HG02970 (cell line): ENCODE data around the gene MIA2.
"Not testable (repeated sequence)": the region's sequence is repeated elsewhere in the genome, so short reads cannot be mapped to it uniquely, and the experiment has no call there.

ENCODE experiments used
- ATAC-seq: cut with Tn5 transposase; IDR thresholded peaks from one replicate; pipeline ENCODE4 v1.9.1; 2021; ENCODE audit warnings: mild to moderate bottlenecking, moderate library complexity, moderate number of reproducible peaks; ENCODE audit not compliant: unreplicated experiment, low FRiP score

The MIA2 gene

GRCh38 chr14:39266871-39267607 lies 33.3 kb downstream of the MIA2 start:
- peak; percentile 69 for ATAC-seq

- peak; percentile 9 for ATAC-seq
Measured at GRCh38 chr14:39267608-39268005, 33.9 kb downstream of the MIA2 start.

DNA sequence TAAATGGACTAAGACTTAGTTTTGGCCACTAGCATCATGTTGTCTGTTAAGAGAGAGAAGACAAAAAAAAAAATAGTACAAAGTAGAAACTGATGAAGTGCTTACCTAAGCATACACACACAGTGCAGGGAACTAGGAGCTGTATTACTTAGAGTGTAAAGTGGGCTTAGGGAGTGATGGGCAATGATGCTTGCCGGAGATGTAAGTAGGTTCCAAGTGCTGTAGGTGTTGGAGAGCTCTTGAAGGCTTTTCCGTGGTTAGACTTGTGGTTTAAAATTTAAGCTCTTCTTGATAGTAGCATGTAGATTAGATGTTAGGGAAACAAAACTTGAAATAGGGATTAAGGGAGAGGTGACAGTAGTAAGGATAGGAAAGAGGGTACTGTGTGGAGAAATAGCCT lies 34.7 kb downstream of the MIA2 start:
- no peak for ATAC-seq

DNA sequence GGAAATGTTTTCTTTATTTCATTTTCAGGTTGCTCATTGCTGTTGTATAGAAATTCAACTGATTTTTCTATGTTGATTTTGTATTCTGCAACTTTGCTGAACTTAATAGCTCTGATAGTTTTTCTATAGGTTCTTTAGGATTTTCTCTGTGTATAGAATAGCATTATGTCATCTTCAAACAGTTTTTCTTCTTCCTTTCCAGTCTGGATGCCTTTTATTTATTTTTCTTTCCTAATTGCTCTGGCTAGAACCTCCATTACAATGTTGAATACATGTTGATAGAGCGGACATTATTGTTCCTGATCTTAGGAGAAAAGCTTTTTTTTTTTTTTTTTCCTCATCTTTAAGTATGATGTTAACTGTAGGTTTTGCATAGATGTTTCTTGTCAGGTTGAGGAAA lies 39.2 kb downstream of the MIA2 start:
- ATAC-seq = no peak

DNA sequence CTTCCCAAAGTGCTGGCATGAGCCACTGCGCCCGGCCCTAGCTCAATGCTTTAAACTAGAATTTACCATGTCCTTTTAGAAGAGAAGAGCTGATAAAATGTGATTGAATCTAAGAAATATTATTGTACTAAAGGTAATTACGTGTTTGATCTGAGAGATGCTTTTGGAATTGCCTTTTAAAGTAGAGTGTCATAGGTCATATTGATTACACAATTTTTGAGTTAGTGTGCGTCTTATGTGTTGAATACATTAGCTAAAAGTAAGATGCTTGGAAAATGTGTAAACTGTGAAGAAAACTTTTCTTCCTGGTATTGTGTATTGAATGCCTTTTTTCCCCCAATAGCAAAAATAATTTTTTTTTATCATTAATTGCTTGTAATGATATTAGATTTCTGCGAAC lies 41.7 kb downstream of the MIA2 start:
- no peak for ATAC-seq

GRCh38 chr14:39276005-39276404 lies 42.3 kb downstream of the MIA2 start:
- ATAC-seq = no peak

GRCh38 chr14:39276579-39277114 lies 42.9 kb downstream of the MIA2 start:
- ATAC-seq = no peak

GRCh38 chr14:39279515-39279914 lies 45.8 kb downstream of the MIA2 start:
- no peak for ATAC-seq

DNA sequence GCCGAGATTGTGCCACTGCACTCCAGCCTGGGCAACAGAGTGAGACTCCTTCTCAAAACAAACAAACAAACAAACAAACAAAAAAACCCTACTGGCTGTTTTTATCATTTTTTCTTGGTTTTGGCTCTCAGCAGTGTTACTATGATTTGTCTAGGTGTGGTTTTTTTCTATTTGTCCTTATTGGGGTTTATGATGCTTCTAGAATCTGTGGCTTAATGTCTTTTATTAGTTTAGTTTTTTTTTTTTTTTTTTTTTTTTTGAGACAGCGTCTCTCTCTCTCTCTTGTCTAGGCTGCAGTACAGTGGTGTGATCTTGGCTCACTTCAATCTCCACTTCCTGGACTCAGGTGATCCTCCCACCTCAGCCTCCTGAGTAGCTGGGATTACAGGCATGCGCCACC lies 47.0 kb downstream of the MIA2 start:
- ATAC-seq = not testable (repeated sequence)

DNA sequence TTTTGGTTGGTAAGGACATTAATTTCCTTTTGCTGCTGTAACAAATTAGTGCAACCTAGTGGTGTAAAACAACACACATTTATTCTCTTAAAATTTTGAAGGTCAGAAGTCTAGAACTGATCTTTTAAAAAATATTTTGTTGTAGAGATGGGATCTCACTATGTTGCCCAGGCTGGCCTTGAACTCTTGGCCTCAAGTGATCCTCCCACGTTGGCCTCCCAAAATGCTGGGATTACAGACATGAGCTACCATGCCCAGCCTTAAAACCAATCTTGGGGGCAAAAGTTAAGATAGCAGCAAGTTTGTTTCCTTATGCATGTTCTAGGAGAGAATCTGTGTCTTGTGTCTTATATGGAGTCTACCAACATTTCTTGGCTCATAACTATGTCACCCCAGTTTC lies 55.8 kb downstream of the MIA2 start:
- ATAC-seq = no peak

DNA sequence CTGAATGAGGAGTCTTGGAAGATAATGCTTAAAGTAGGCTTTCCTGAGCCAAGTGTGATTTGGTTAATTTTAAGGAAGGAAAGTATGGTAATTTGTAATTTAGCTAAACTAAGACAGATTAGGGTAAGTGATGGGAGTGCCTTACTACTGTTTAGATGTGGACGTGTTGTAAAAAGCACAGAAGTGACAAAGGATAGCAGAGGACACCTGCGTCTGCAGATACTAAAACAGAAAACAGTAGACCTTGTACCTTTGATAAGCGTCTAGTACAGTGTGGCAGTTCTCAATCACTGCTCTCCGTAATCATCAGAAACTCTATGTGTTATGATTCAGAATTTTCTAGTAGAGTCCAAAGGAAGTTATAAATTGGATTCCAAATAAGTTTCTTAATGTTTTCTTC lies 58.0 kb downstream of the MIA2 start:
- no peak for ATAC-seq

GRCh38 chr14:39293629-39294028 lies 59.9 kb downstream of the MIA2 start:
- ATAC-seq = no peak

- ATAC-seq = not testable (repeated sequence)
Measured at GRCh38 chr14:39300389-39300788, 66.7 kb downstream of the MIA2 start.

GRCh38 chr14:39302124-39302810 lies 68.6 kb downstream of the MIA2 start:
- ATAC-seq = no peak

DNA sequence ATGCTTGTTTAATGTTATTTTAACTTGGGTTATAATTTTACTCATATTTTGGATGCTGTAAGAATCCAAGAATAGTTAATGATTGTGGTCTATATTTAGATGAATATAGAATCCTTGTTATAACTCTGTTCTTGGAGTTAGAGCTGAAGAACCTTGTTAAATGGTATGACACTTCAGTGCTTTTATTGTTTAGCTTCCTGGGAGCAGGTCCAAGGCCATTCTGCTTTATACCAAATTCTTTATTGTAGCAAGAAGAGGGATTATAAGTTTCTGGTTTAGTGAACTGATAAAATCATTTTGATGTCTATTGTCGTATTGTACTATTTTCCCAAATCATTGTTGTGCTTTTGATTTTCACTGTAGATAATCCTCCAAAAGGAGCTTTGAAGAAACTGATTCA lies 69.4 kb downstream of the MIA2 start:
- no peak for ATAC-seq

DNA sequence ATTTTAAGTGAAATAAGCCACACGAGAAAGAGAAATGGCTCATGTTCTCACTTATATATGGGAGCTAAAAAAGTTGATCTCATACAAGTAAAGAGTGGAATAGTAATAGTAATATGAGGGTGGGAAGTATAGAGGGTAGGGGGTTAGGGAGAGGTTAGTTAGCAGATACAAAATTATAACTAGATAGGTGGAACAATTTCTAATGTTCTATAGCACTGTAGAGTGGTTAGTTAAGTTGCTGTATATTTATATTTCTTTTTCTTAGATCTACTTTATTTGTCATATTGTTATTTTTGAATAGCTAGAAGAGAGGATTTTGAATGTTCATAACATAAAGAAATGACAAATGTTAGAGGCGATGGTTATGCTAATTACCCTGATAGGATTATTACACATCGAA lies 74.1 kb downstream of the MIA2 start:
- no peak for ATAC-seq

DNA sequence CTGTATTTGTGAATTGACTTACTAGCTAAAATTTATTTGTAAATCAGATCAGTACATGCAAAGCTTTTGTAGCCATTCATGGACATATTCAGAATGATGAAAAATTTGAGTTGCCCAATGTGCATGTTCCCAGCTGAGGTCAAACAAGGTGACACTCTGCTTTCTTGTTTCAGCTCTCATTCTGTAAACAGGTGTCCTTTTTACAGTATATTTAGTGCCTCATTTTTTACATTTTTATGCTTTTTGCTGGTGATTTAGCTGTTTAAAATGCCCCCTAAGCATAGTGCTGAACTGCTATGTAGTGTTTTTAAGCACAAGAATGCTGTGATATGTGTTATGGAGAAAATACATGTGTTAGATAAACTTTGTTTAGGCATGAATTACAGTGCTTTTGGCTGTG lies 76.3 kb downstream of the MIA2 start:
- ATAC-seq = no peak

DNA sequence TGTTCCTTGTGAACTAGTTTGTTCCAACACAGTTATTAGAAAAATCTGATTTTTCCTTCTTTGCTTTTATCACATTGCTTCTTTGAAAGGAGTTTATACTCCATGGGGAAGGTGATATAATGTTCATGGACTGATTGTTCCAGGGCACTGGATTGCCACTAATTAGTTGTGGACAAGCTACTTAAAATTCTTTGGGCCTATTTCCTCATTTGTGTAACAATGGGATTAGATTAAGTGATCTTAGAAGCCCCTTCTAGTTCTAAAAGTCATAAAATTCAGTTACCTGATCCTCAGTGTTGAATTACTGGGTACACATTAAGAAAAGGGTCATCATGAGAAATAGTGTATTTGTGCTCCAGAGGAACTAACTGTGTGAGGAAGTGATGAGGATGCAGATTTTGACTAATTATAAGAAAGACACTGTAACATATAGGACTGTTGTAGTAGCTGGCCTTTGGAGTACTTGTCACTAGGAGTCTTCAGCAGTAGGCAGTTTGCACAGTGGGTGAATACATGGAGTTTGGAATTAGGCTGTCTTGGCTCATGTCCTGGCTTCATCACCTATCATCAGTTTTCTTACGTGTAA lies 82.2 kb downstream of the MIA2 start:
- ATAC-seq = no peak

- ATAC-seq = no peak
Measured at GRCh38 chr14:39316830-39317553, 83.3 kb downstream of the MIA2 start.

DNA sequence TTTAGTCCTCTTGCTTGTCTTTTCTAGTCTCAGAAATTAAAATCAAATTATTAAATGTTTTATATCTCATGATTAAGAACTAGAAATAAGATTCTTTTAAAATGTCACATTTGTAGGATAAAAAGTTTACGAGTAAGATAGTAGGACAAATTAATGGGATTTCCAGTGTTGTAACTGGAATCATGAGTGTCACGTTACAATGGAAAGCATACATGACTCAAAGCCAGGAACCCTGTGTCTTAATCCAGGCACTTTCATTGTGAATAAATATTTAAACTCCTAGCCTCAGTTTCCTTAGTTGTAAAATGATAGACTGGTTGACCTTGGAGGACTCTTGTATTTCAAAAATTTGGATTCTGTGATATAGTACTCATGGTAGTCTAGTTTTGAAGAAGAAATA lies 84.9 kb downstream of the MIA2 start:
- ATAC-seq = no peak

- no peak for ATAC-seq
Measured at GRCh38 chr14:39319381-39319780, 85.7 kb downstream of the MIA2 start.
